Peyer's patch (tissue), 4 donors: Measurements from ENCODE around the gene CCT6A. TPM values are rescaled to one million over a fixed set of nuclear protein-coding genes. Genes with fewer than 3 reads are reported as not detected.

Experiments used
- small RNA-seq, 2 donors: library from RNA; depleted of rRNA; stranded (forward); fragments of <200 nt; gene quantifications; one replicate each; pipeline ENCODE3, GENCODE V24; 2016
- total RNA-seq, 4 donors: library from RNA; depleted of rRNA; stranded (reverse); fragments of >200 nt; gene quantifications; one replicate each; pipeline ENCODE4 v1.1.0, GENCODE V29; 2016

Gene CCT6A
- total RNA-seq, 4 donors from 2014 or later, result 61.3 to 150 (median 79.5) TPM

Small RNAs within 50 kb of the gene (small RNA-seq; reads per million reads assigned to genes)
- 0 reads per million in 2 donors for gene SNORA15
- gene SNORA22B, result 0 reads per million in 2 donors

Other genes with a start within 250 kb of the CCT6A start
- not detected for gene SEPTIN14, start 189.0 kb upstream of the CCT6A start, total RNA-seq
- 1 to 10 TPM; 2.8 to 8.3 (median 4.9) TPM for gene ZNF713, start 164.3 kb upstream of the CCT6A start, total RNA-seq
- gene MRPS17, start 99.9 kb upstream of the CCT6A start, total RNA-seq, result 1 to 10 TPM; 4.4 to 10.0 (median 7.3) TPM
- gene NIPSNAP2, start 87.2 kb upstream of the CCT6A start, total RNA-seq, result 10 to 100 TPM; 37.5 to 87.5 (median 54.2) TPM
- 10 to 100 TPM; 12.3 to 25.6 (median 16.1) TPM for gene PSPH, start 321 bp upstream of the CCT6A start, total RNA-seq
- gene SUMF2, start 12.5 kb downstream of the CCT6A start, total RNA-seq, result 100 to 1,000 TPM in 3 of 4 donors, 10 to 100 TPM in 1; 71.8 to 155 (median 128) TPM
- 1 to 10 TPM; 1.1 to 8.3 (median 4.0) TPM for gene PHKG1, start 41.2 kb downstream of the CCT6A start, total RNA-seq
- gene CHCHD2, start 54.7 kb downstream of the CCT6A start, total RNA-seq, result 100 to 1,000 TPM; 223 to 346 (median 316) TPM
- gene NUPR2, start 64.7 kb downstream of the CCT6A start, total RNA-seq, result not detected